Measurements from ENCODE around the gene DNAJC5. TPM values are rescaled to one million over a fixed set of nuclear protein-coding genes. Genes with fewer than 3 reads are reported as not detected.
A peak's percentile ranks its signal among the peaks of the same experiment; 100 is the strongest.

DNAJC5 gene
- total and polyA plus RNA-seq, 2 of the 8 experiments (the other 6 are each of a cell fraction or from before 2014, with no cell fraction given), result 19.2 to 31.2 TPM

GRCh38 chr20:63894358-63895201 is at the start of gene DNAJC5 (continued):
- peak; percentile 35 to 82; a peak in 2 of 4 replicates for TF ChIP-seq SIN3A (conservative IDR thresholded peaks at IDR 0.05 in 1 of 2, IDR thresholded peaks at IDR 0.05 in 1 of 2; ENCODE audit: low read depth in 1 of 2, low read length in 2 of 2)
- TF ChIP-seq ASH2L (IDR thresholded peaks at IDR 0.05; ENCODE audit: low read length), result peak; percentile 56
- peak; percentile 42; the same call in 1 of the 2 replicates for TF ChIP-seq E2F6 (IDR thresholded peaks at IDR 0.05)
- TF ChIP-seq EGR1 (IDR thresholded peaks at IDR 0.05; ENCODE audit: borderline replicate concordance, low read depth, low read length), result peak; percentile 91; the same call in 1 of the 2 replicates
- no peak for TF ChIP-seq ATF2 (IDR thresholded peaks at IDR 0.05; ENCODE audit: low read length)
- TF ChIP-seq POLR2A (IDR thresholded peaks at IDR 0.05; ENCODE audit: control extremely low read depth in 1 of 2, low read depth in 2 of 2, low read length in 2 of 2), result peak in 1 of 2 experiments; percentile 45; a peak in 1 of 3 replicates
- no peak for TF ChIP-seq ATF3 (IDR thresholded peaks at IDR 0.05; ENCODE audit: insufficient read depth, low read depth, low read length)
- no peak for TF ChIP-seq RNF2 (IDR thresholded peaks at IDR 0.05; ENCODE audit: borderline replicate concordance, low read depth, low read length, missing control alignments, poor library complexity, severe bottlenecking)
- peak; percentile 80 for TF ChIP-seq KDM4A (IDR thresholded peaks at IDR 0.05; ENCODE audit: low read depth, low read length, severe bottlenecking)
- peak; percentile 98 for TF ChIP-seq BACH1 (IDR thresholded peaks at IDR 0.05; ENCODE audit: low read length)
- TF ChIP-seq PHF8 (conservative IDR thresholded peaks at IDR 0.05; ENCODE audit: low read depth, low read length), result 0 out of 2 replicates have a peak, but pooled peaks have one; percentile 39
- peak; percentile 63; the same call in 1 of the 2 replicates for TF ChIP-seq SUZ12 (IDR thresholded peaks at IDR 0.05; ENCODE audit: low read length)

All from H1 (cell line).